ENCODE results near the gene METTL16. TPM values are rescaled to one million over a fixed set of nuclear protein-coding genes. Genes with fewer than 3 reads are reported as not detected.

Gene METTL16
- total and polyA plus RNA-seq, 9 of the 15 experiments (the other 6 are each of a cell fraction or from before 2014, with no cell fraction given) = 12.1 to 30.5 (median 19.8) TPM

GRCh38 chr17:2466931-2467330 lies 44.8 kb downstream of the METTL16 start (continued):
- TF ChIP-seq CHD7 (IDR thresholded peaks at IDR 0.05; ENCODE audit: low read depth, low read length) (no peak), ELK1 (CRISPR knock-in tag; IDR thresholded peaks at IDR 0.05) (no peak), ZNF740 (CRISPR knock-in tag; IDR thresholded peaks at IDR 0.05) (no peak), ZNF740 (tag; IDR thresholded peaks at IDR 0.05) (no peak), FIP1L1 (IDR thresholded peaks at IDR 0.05; ENCODE audit: low read depth, low read length, poor library complexity, severe bottlenecking) (no peak), ID3 (CRISPR knock-in tag; IDR thresholded peaks at IDR 0.05) (no peak), ID3 (tag; IDR thresholded peaks at IDR 0.05) (no peak), ETV6 (IDR thresholded peaks at IDR 0.05; ENCODE audit: borderline replicate concordance in 1 of 2, low read depth in 2 of 2, low read length in 1 of 2) (no peak), ETV6 (CRISPR knock-in tag; IDR thresholded peaks at IDR 0.05; ENCODE audit: borderline replicate concordance) (no peak), HDAC3 (IDR thresholded peaks at IDR 0.05; ENCODE audit: borderline replicate concordance, partially characterized antibody) (no peak), BRCA1 (IDR thresholded peaks at IDR 0.05) (no peak), BRCA1 (CRISPR knock-in tag; IDR thresholded peaks at IDR 0.05) (no peak)

Measured in K562 (cell line).